ENCODE measurements around the gene DSC1. TPM values are rescaled to one million over a fixed set of nuclear protein-coding genes. Genes with fewer than 3 reads are reported as not detected.
"Not testable (repeated sequence)": the region's sequence is repeated elsewhere in the genome, so short reads cannot be mapped to it uniquely, and the experiment has no call there.

Gene DSC1
- polyA plus RNA-seq, 4 donors, result 0.03 TPM; not detected in 3

GRCh38 chr18:31143025-31143424, 19.6 kb downstream of the DSC1 start:
- no peak overlapping the region for H3K27ac ChIP-seq (ENCODE audit: low read depth in 1 of 3, low read length in 2 of 3)
- no peaks in the 10 kb centered on the region for H3K27me3 ChIP-seq (ENCODE audit: control insufficient read depth in 3 of 3, insufficient read depth in 3 of 3, low read length in 3 of 3)
- no peak overlapping the region for H3K4me3 ChIP-seq (ENCODE audit: low read depth in 1 of 3, low read length in 3 of 3)
- FAIRE-seq (no peak), DNase-seq (no peak)
- no peaks in the 10 kb centered on the region for H3K9me3 ChIP-seq (ENCODE audit: control insufficient read depth in 2 of 2, insufficient read depth in 1 of 2, low read depth in 1 of 2, low read length in 1 of 2)
- H3K36me3 ChIP-seq (ENCODE audit: control insufficient read depth in 3 of 3, insufficient read depth in 2 of 3, low read depth in 1 of 3, low read length in 3 of 3), result no peaks in the 10 kb centered on the region
- WGBS, 3 donors, result 76 to 94% (median 86%) methylated on average over 3 of the region's 3 CpGs
- no peaks in the 10 kb centered on the region for H3K4me1 ChIP-seq (ENCODE audit: control insufficient read depth in 3 of 3, insufficient read depth in 2 of 3, low read depth in 1 of 3, low read length in 2 of 3)

- Histone ChIP-seq H3K9me3 (ENCODE audit: control insufficient read depth in 2 of 2, insufficient read depth in 1 of 2, low read depth in 1 of 2, low read length in 1 of 2) (no peaks in the 10 kb centered on the region), H3K27ac (ENCODE audit: low read depth in 1 of 3, low read length in 2 of 3) (no peak overlapping the region), H3K4me1 (ENCODE audit: control insufficient read depth in 3 of 3, insufficient read depth in 2 of 3, low read depth in 1 of 3, low read length in 2 of 3) (no peaks in the 10 kb centered on the region), H3K36me3 (ENCODE audit: control insufficient read depth in 3 of 3, insufficient read depth in 2 of 3, low read depth in 1 of 3, low read length in 3 of 3) (no peaks in the 10 kb centered on the region), H3K4me3 (ENCODE audit: low read depth in 1 of 3, low read length in 3 of 3) (no peak overlapping the region), H3K27me3 (ENCODE audit: control insufficient read depth in 3 of 3, insufficient read depth in 3 of 3, low read length in 3 of 3) (no peaks in the 10 kb centered on the region)
- FAIRE-seq, result no peak
- WGBS, 3 donors, result 22 to 54% (median 31%) methylated on average over 1 of the region's 1 CpG
- no peak for DNase-seq
These were observed 23.9 kb downstream of the DSC1 start for GRCh38 chr18:31138709-31139108.

- H3K9me3 ChIP-seq (ENCODE audit: control insufficient read depth in 2 of 2, insufficient read depth in 1 of 2, low read depth in 1 of 2, low read length in 1 of 2), result no peaks in the 10 kb centered on the region
- H3K27me3 ChIP-seq (ENCODE audit: control insufficient read depth in 3 of 3, insufficient read depth in 3 of 3, low read length in 3 of 3), result no peaks in the 10 kb centered on the region
- DNase-seq (no peak), FAIRE-seq (no peak)
- no peak overlapping the region for H3K27ac ChIP-seq (ENCODE audit: low read depth in 1 of 3, low read length in 2 of 3)
- 82 to 94% (median 82%) methylated on average over 4 of the region's 4 CpGs for WGBS, 3 donors
- no peak overlapping the region for H3K4me3 ChIP-seq (ENCODE audit: low read depth in 1 of 3, low read length in 3 of 3)
- no peaks in the 10 kb centered on the region for H3K4me1 ChIP-seq (ENCODE audit: control insufficient read depth in 3 of 3, insufficient read depth in 2 of 3, low read depth in 1 of 3, low read length in 2 of 3)
- H3K36me3 ChIP-seq (ENCODE audit: control insufficient read depth in 3 of 3, insufficient read depth in 2 of 3, low read depth in 1 of 3, low read length in 3 of 3), result no peaks in the 10 kb centered on the region
These were observed 27.6 kb downstream of the DSC1 start for GRCh38 chr18:31134988-31135529.

GRCh38 chr18:31129398-31130115, 33.1 kb downstream of the DSC1 start:
- WGBS, 3 donors, result 72 to 84% (median 82%) methylated on average over 1 of the region's 1 CpG
- DNase-seq (no peak), FAIRE-seq (no peak)
- no peaks in the 10 kb centered on the region for H3K9me3 ChIP-seq (ENCODE audit: control insufficient read depth in 2 of 2, insufficient read depth in 1 of 2, low read depth in 1 of 2, low read length in 1 of 2)
- H3K4me3 ChIP-seq (ENCODE audit: low read depth in 1 of 3, low read length in 3 of 3), result no peak overlapping the region
- no peaks in the 10 kb centered on the region for H3K4me1 ChIP-seq (ENCODE audit: control insufficient read depth in 3 of 3, insufficient read depth in 2 of 3, low read depth in 1 of 3, low read length in 2 of 3)
- H3K36me3 ChIP-seq (ENCODE audit: control insufficient read depth in 3 of 3, insufficient read depth in 2 of 3, low read depth in 1 of 3, low read length in 3 of 3), result no peaks in the 10 kb centered on the region
- no peaks in the 10 kb centered on the region for H3K27me3 ChIP-seq (ENCODE audit: control insufficient read depth in 3 of 3, insufficient read depth in 3 of 3, low read length in 3 of 3)
- no peak overlapping the region for H3K27ac ChIP-seq (ENCODE audit: low read depth in 1 of 3, low read length in 2 of 3)

- no peak for DNase-seq
- Histone ChIP-seq H3K4me1 (ENCODE audit: control insufficient read depth in 3 of 3, insufficient read depth in 2 of 3, low read depth in 1 of 3, low read length in 2 of 3) (no peaks in the 10 kb centered on the region), H3K27ac (ENCODE audit: low read depth in 1 of 3, low read length in 2 of 3) (no peak overlapping the region), H3K4me3 (ENCODE audit: low read depth in 1 of 3, low read length in 3 of 3) (no peak overlapping the region), H3K36me3 (ENCODE audit: control insufficient read depth in 3 of 3, insufficient read depth in 2 of 3, low read depth in 1 of 3, low read length in 3 of 3) (no peaks in the 10 kb centered on the region), H3K27me3 (ENCODE audit: control insufficient read depth in 3 of 3, insufficient read depth in 3 of 3, low read length in 3 of 3) (no peaks in the 10 kb centered on the region), H3K9me3 (ENCODE audit: control insufficient read depth in 2 of 2, insufficient read depth in 1 of 2, low read depth in 1 of 2, low read length in 1 of 2) (no peaks in the 10 kb centered on the region)
- WGBS, 3 donors, result 73 to 90% (median 83%) methylated on average over 1 of the region's 1 CpG
- FAIRE-seq, result no peak
These were observed 36.8 kb downstream of the DSC1 start for GRCh38 chr18:31125878-31126277.

- not testable (repeated sequence) for H3K27ac ChIP-seq (ENCODE audit: low read depth in 1 of 3, low read length in 2 of 3); H3K36me3 ChIP-seq (ENCODE audit: control insufficient read depth in 3 of 3, insufficient read depth in 2 of 3, low read depth in 1 of 3, low read length in 3 of 3); DNase-seq; H3K4me3 ChIP-seq (ENCODE audit: low read depth in 1 of 3, low read length in 3 of 3); H3K9me3 ChIP-seq (ENCODE audit: control insufficient read depth in 2 of 2, insufficient read depth in 1 of 2, low read depth in 1 of 2, low read length in 1 of 2); FAIRE-seq; H3K4me1 ChIP-seq (ENCODE audit: control insufficient read depth in 3 of 3, insufficient read depth in 2 of 3, low read depth in 1 of 3, low read length in 2 of 3); H3K27me3 ChIP-seq (ENCODE audit: control insufficient read depth in 3 of 3, insufficient read depth in 3 of 3, low read length in 3 of 3)
- 56 to 70% (median 61%) methylated on average over 2 of the region's 2 CpGs for WGBS, 3 donors
These were observed 39.5 kb downstream of the DSC1 start for GRCh38 chr18:31123125-31123524.

GRCh38 chr18:31120594-31120993, 42.1 kb downstream of the DSC1 start:
- no peaks in the 10 kb centered on the region for H3K36me3 ChIP-seq (ENCODE audit: control insufficient read depth in 3 of 3, insufficient read depth in 2 of 3, low read depth in 1 of 3, low read length in 3 of 3)
- H3K27me3 ChIP-seq (ENCODE audit: control insufficient read depth in 3 of 3, insufficient read depth in 3 of 3, low read length in 3 of 3), result no peaks in the 10 kb centered on the region
- no peak for FAIRE-seq
- DNase-seq, result no peak
- no peaks in the 10 kb centered on the region for H3K4me1 ChIP-seq (ENCODE audit: control insufficient read depth in 3 of 3, insufficient read depth in 2 of 3, low read depth in 1 of 3, low read length in 2 of 3)
- no peak overlapping the region for H3K27ac ChIP-seq (ENCODE audit: low read depth in 1 of 3, low read length in 2 of 3)
- H3K9me3 ChIP-seq (ENCODE audit: control insufficient read depth in 2 of 2, insufficient read depth in 1 of 2, low read depth in 1 of 2, low read length in 1 of 2), result no peaks in the 10 kb centered on the region
- no peak overlapping the region for H3K4me3 ChIP-seq (ENCODE audit: low read depth in 1 of 3, low read length in 3 of 3)
- 38 to 58% (median 54%) methylated on average over 2 of the region's 2 CpGs for WGBS, 3 donors

GRCh38 chr18:31116853-31117595, 45.6 kb downstream of the DSC1 start:
- Histone ChIP-seq H3K36me3 (ENCODE audit: control insufficient read depth in 3 of 3, insufficient read depth in 2 of 3, low read depth in 1 of 3, low read length in 3 of 3) (no peaks in the 10 kb centered on the region), H3K4me3 (ENCODE audit: low read depth in 1 of 3, low read length in 3 of 3) (no peak overlapping the region), H3K27ac (ENCODE audit: low read depth in 1 of 3, low read length in 2 of 3) (no peak overlapping the region), H3K4me1 (ENCODE audit: control insufficient read depth in 3 of 3, insufficient read depth in 2 of 3, low read depth in 1 of 3, low read length in 2 of 3) (no peaks in the 10 kb centered on the region), H3K9me3 (ENCODE audit: control insufficient read depth in 2 of 2, insufficient read depth in 1 of 2, low read depth in 1 of 2, low read length in 1 of 2) (no peaks in the 10 kb centered on the region), H3K27me3 (ENCODE audit: control insufficient read depth in 3 of 3, insufficient read depth in 3 of 3, low read length in 3 of 3) (no peaks in the 10 kb centered on the region)
- no peak for FAIRE-seq
- 74 to 80% (median 79%) methylated on average over 2 of the region's 2 CpGs for WGBS, 3 donors
- no peak for DNase-seq
